GM13976 (cell line): ENCODE data around the gene RUVBL1.
"Not testable (repeated sequence)": the region's sequence is repeated elsewhere in the genome, so short reads cannot be mapped to it uniquely, and the experiment has no call there.

ENCODE experiments used
- DNase-seq: peaks from one replicate; pipeline ENCODE4 v3.0.0; 2012; ENCODE audit warnings: low spot score
- CTCF ChIP-seq: IDR thresholded peaks from 2 replicates; pipeline ENCODE4 v1.5.1; 2012; ENCODE audit warnings: borderline replicate concordance, mild to moderate bottlenecking; ENCODE audit not compliant: insufficient read depth; ENCODE audit errors: extremely low read depth, missing control alignments, control extremely low read depth
- in situ Hi-C: fragments of 300-500 bp; cut with MboI; formaldehyde crosslinking; loops from one replicate; pipeline ENCODE4 v1.12.0; 2022; ENCODE audit warnings: low sequenced_read_pairs, mixed read lengths, inconsistent platforms; ENCODE audit not compliant: unreplicated experiment

Gene RUVBL1

GRCh38 chr3:128167646-128167972 is 44.0 kb upstream of the RUVBL1 start:
- TF ChIP-seq CTCF = no peak
- DNase-seq = no peak
- in situ Hi-C loops = no loop called here

- TF ChIP-seq CTCF = no peak
- in situ Hi-C loops = no loop called here
- DNase-seq = no peak
Measured at GRCh38 chr3:128166971-128167453, 43.4 kb upstream of the RUVBL1 start.

- DNase-seq = no peak
- in situ Hi-C loops = no loop called here
- no peak for TF ChIP-seq CTCF
Measured at GRCh38 chr3:128163432-128163831, 39.8 kb upstream of the RUVBL1 start.

GRCh38 chr3:128160661-128161060 is 37.0 kb upstream of the RUVBL1 start:
- in situ Hi-C loops = no loop called here
- TF ChIP-seq CTCF = no peak
- no peak for DNase-seq

- no peak for TF ChIP-seq CTCF
- in situ Hi-C loops = no loop called here
- no peak for DNase-seq
Measured at GRCh38 chr3:128155616-128156360, 32.2 kb upstream of the RUVBL1 start.

GRCh38 chr3:128154354-128154753 is 30.7 kb upstream of the RUVBL1 start:
- DNase-seq, in situ Hi-C loops: not testable (repeated sequence)

- in situ Hi-C loops = no loop called here
- TF ChIP-seq CTCF = no peak
- peak; percentile 90 for DNase-seq
Measured at GRCh38 chr3:128153156-128154041, 29.8 kb upstream of the RUVBL1 start, which contains the start of gene EEFSEC. Gene EEFSEC, plus strand, starts transcription at chr3:128153481. Its CDS starts 27 bp downstream, at chr3:128153508.
